HG03025 (cell line): ENCODE results near the gene TRMT1.
"Not testable (repeated sequence)": the region's sequence is repeated elsewhere in the genome, so short reads cannot be mapped to it uniquely, and the experiment has no call there.

Experiments used
- ATAC-seq: cut with Tn5 transposase; IDR thresholded peaks from one replicate; pipeline ENCODE4 v1.9.1; 2021; ENCODE audit warnings: mild to moderate bottlenecking, moderate library complexity; ENCODE audit not compliant: unreplicated experiment, low FRiP score

The TRMT1 gene

GRCh38 chr19:13150931-13151604, 34.5 kb upstream of the TRMT1 start:
- ATAC-seq: no peak

GRCh38 chr19:13150187-13150930, 33.8 kb upstream of the TRMT1 start, which contains the start of the genes IER2 and STX10:
Gene IER2, plus strand, starts transcription at chr19:13150411. Its CDS starts 2,776 bp downstream, at chr19:13153187.
Gene STX10, minus strand, starts transcription at chr19:13150375. Its CDS starts 202 bp downstream, at chr19:13150173.
- no peak for ATAC-seq

GRCh38 chr19:13149628-13150186, 33.2 kb upstream of the TRMT1 start:
- no peak for ATAC-seq

- not testable (repeated sequence) for ATAC-seq
Measured at GRCh38 chr19:13149173-13149627, 32.7 kb upstream of the TRMT1 start.

GRCh38 chr19:13146763-13147563, 30.4 kb upstream of the TRMT1 start:
- ATAC-seq: no peak

- no peak for ATAC-seq
Measured at GRCh38 chr19:13139633-13140311, 23.2 kb upstream of the TRMT1 start.

GRCh38 chr19:13138916-13139198, 22.3 kb upstream of the TRMT1 start:
- no peak for ATAC-seq

GRCh38 chr19:13138171-13138915, 21.8 kb upstream of the TRMT1 start:
- no peak for ATAC-seq

- ATAC-seq: no peak
Measured at GRCh38 chr19:13137290-13137794, 20.8 kb upstream of the TRMT1 start.

GRCh38 chr19:13135068-13136062, 18.8 kb upstream of the TRMT1 start:
- no peak for ATAC-seq

GRCh38 chr19:13134626-13135025, 18.1 kb upstream of the TRMT1 start:
- ATAC-seq: no peak

GRCh38 chr19:13133241-13133870, 16.8 kb upstream of the TRMT1 start:
- no peak for ATAC-seq

GRCh38 chr19:13132471-13133180, 16.1 kb upstream of the TRMT1 start:
- no peak for ATAC-seq

GRCh38 chr19:13130886-13131490, 14.4 kb upstream of the TRMT1 start:
- no peak for ATAC-seq

- no peak for ATAC-seq
Measured at GRCh38 chr19:13129384-13129783, 12.8 kb upstream of the TRMT1 start.

- no peak for ATAC-seq
Measured at GRCh38 chr19:13128583-13128982, 12.0 kb upstream of the TRMT1 start.
